BE2C (cell line): ENCODE data around the gene ARHGAP19.
A peak's percentile ranks its signal among the peaks of the same experiment; 100 is the strongest.

Source experiments
- DNase-seq: peaks from one replicate; pipeline ENCODE4 v3.0.0-alpha.2; 2020
- H3K27me3 ChIP-seq: fragments of 250-450 bp; sonication (Bioruptor Pico); 2 replicates; pipeline ENCODE4 v1.5.1; 2020; ENCODE audit warnings: mild to moderate bottlenecking
- H3K36me3 ChIP-seq: fragments of 250-450 bp; sonication (Bioruptor Pico); 2 replicates; pipeline ENCODE4 v1.5.1; 2020; ENCODE audit warnings: mild to moderate bottlenecking
- H3K4me1 ChIP-seq: fragments of 250-450 bp; sonication (Bioruptor Pico); 2 replicates; pipeline ENCODE4 v1.5.1; 2020
- H3K4me3 ChIP-seq: 2 replicates; pipeline ENCODE4 v1.5.1; 2011; ENCODE audit warnings: low read depth, low read length
- H3K9me3 ChIP-seq: fragments of 250-450 bp; sonication (Bioruptor Pico); 2 replicates; pipeline ENCODE4 v1.5.1; 2020
- CTCF ChIP-seq: IDR thresholded peaks from 2 replicates; pipeline ENCODE4 v1.5.1; 2012; ENCODE audit warnings: mild to moderate bottlenecking, low read depth, low read length

The ARHGAP19 gene

GRCh38 chr10:97319671-97320479 is 27.4 kb upstream of the ARHGAP19 start:
- no peaks in the 10 kb centered on the region for H3K27me3 ChIP-seq
- no peaks in the 10 kb centered on the region for H3K9me3 ChIP-seq
- peak; percentile 59 for DNase-seq
- peak overlapping the region; percentile 68 for H3K4me3 ChIP-seq
- H3K36me3 ChIP-seq: no peaks in the 10 kb centered on the region
- no peaks in the 10 kb centered on the region for H3K4me1 ChIP-seq
- TF ChIP-seq CTCF: no peak

GRCh38 chr10:97318772-97319651 is 26.6 kb upstream of the ARHGAP19 start, which contains the start of gene FRAT1:
TSS of gene FRAT1 (plus strand) at chr10:97319271. CDS start at chr10:97319454, 183 bp downstream.
- no peaks in the 10 kb centered on the region for H3K9me3 ChIP-seq
- DNase-seq: peak; percentile 87
- peak within 1 kb of the TSS; percentile 68 for H3K4me3 ChIP-seq
- H3K4me1 ChIP-seq: no peaks in the 10 kb centered on the region
- H3K27me3 ChIP-seq: no peaks in the 10 kb centered on the region
- H3K36me3 ChIP-seq: no peaks in the 10 kb centered on the region
- TF ChIP-seq CTCF: no peak

- no peaks in the 10 kb centered on the region for H3K9me3 ChIP-seq
- H3K27me3 ChIP-seq: no peaks in the 10 kb centered on the region
- no peaks in the 10 kb centered on the region for H3K4me1 ChIP-seq
- TF ChIP-seq CTCF: no peak
- no peak overlapping the region for H3K4me3 ChIP-seq
- DNase-seq: no peak
- no peaks in the 10 kb centered on the region for H3K36me3 ChIP-seq
Observed at GRCh38 chr10:97314671-97315070, 22.2 kb upstream of the ARHGAP19 start.

DNA sequence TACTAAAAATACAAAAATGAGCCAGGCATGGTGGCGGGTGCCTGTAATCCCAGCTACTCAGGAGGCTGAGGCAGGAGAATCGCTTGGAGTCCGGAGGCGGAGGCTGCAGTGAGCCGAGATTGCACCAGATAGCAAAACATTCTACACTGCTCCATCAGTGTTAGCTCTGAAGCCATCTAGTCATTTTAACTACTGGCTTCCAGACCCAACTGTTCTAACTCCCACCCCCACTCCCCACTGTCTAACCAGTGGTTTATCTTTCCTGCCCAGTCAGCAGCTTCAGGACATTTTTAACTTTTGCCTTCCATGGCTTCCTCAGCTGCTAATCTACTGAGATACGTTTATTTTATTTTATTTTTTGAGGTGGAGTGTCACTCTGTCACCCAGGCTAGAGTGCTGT is 20.5 kb upstream of the ARHGAP19 start:
- no peak for TF ChIP-seq CTCF
- Histone ChIP-seq H3K4me1 (no peaks in the 10 kb centered on the region), H3K27me3 (no peaks in the 10 kb centered on the region), H3K4me3 (no peak overlapping the region), H3K36me3 (no peaks in the 10 kb centered on the region), H3K9me3 (no peaks in the 10 kb centered on the region)
- DNase-seq: no peak

- Histone ChIP-seq H3K36me3 (no peaks in the 10 kb centered on the region), H3K4me3 (no peak overlapping the region), H3K4me1 (no peaks in the 10 kb centered on the region), H3K27me3 (no peaks in the 10 kb centered on the region), H3K9me3 (no peaks in the 10 kb centered on the region)
- TF ChIP-seq CTCF: no peak
- DNase-seq: no peak
Observed at GRCh38 chr10:97311111-97311626, 18.7 kb upstream of the ARHGAP19 start.
